Fibroblast of lung (primary cell): Measurements from ENCODE around the gene GRIN3A. TPM values are rescaled to one million over a fixed set of nuclear protein-coding genes. Genes with fewer than 3 reads are reported as not detected.

Source experiments
- DNase-seq, 2 donors: peaks; one replicate each; pipeline versions ENCODE4 v3.0.0 to v3.0.0-alpha.2; 2010; ENCODE audit warnings: low read depth in 2 of 2
- H2AFZ ChIP-seq: 2 replicates; pipeline ENCODE4 v1.5.1; 2012; ENCODE audit warnings: low read length, control low read depth, inconsistent platforms
- H3K27ac ChIP-seq: 2 replicates; pipeline ENCODE4 v1.5.1; 2011; ENCODE audit warnings: low read length, control low read depth; ENCODE audit not compliant: insufficient read depth
- H3K27me3 ChIP-seq: 2 replicates; pipeline ENCODE4 v1.5.1; 2011; ENCODE audit warnings: mild to moderate bottlenecking, low read length; ENCODE audit not compliant: control insufficient read depth, insufficient read depth
- H3K36me3 ChIP-seq: 2 replicates; pipeline ENCODE4 v1.5.1; 2011; ENCODE audit warnings: low read length; ENCODE audit not compliant: control insufficient read depth, insufficient read depth
- H3K4me1 ChIP-seq: 2 replicates; pipeline ENCODE4 v1.5.1; 2011; ENCODE audit warnings: low read length; ENCODE audit not compliant: control insufficient read depth, insufficient read depth; ENCODE audit errors: extremely low read depth
- H3K4me2 ChIP-seq: 2 replicates; pipeline ENCODE4 v1.5.1; 2011; ENCODE audit warnings: low read length, control low read depth; ENCODE audit not compliant: insufficient read depth; ENCODE audit errors: extremely low read depth
- H3K4me3 ChIP-seq, 4 experiments: fragments of 200-600 bp in 1 of 4; sonication (generic) in 1 of 4; replicated peaks in 1 of 4; 2 replicates each; pipeline ENCODE4 v1.5.1; 2011 to 2016; ENCODE audit warnings: low read length in 4 of 4, low read depth in 3 of 4, mild to moderate bottlenecking in 3 of 4, control low read depth in 2 of 4, inconsistent platforms in 1 of 4, mixed read lengths in 1 of 4; ENCODE audit not compliant: insufficient read depth in 1 of 4; ENCODE audit errors: control extremely low read depth in 1 of 4
- H3K79me2 ChIP-seq: 2 replicates; pipeline ENCODE4 v1.5.1; 2012; ENCODE audit warnings: mild to moderate bottlenecking, low read length, inconsistent platforms; ENCODE audit not compliant: control insufficient read depth, insufficient read depth
- H3K9ac ChIP-seq: 2 replicates; pipeline ENCODE4 v1.5.1; 2011; ENCODE audit warnings: mild to moderate bottlenecking, low read length, control low read depth; ENCODE audit not compliant: insufficient read depth
- H3K9me3 ChIP-seq: 2 replicates; pipeline ENCODE4 v1.5.1; 2012; ENCODE audit warnings: low read depth, low read length; ENCODE audit not compliant: control insufficient read depth, insufficient read depth
- H4K20me1 ChIP-seq: 2 replicates; pipeline ENCODE4 v1.5.1; 2011; ENCODE audit warnings: low read length; ENCODE audit not compliant: control insufficient read depth, insufficient read depth; ENCODE audit errors: extremely low read depth
- EZH2 ChIP-seq: IDR thresholded peaks from 2 replicates; pipeline ENCODE4 v1.5.1; 2012; ENCODE audit warnings: low read length, control low read depth, mild to moderate bottlenecking; ENCODE audit errors: missing control alignments
- polyA plus RNA-seq, 2 donors: library from polyadenylated mRNA; depleted of rRNA in 1 of 2; stranded (reverse) in 1 of 2; unstranded in 1 of 2; fragments of >200 nt; gene quantifications; 2 replicates each; pipeline ENCODE4 v1.2.1, GENCODE V29; 2011 to 2012; ENCODE audit warnings: missing spikeins in 1 of 2
- total RNA-seq: library from RNA; depleted of rRNA; stranded (reverse); fragments of >200 nt; gene quantifications from 2 replicates; pipeline ENCODE4 v1.2.1, GENCODE V29; 2014
- TF ChIP-seq, protein P1 (sequence below), 2 donors: IDR thresholded peaks in 1 of 2; conservative IDR thresholded peaks in 1 of 2; 1 replicate in 1 of 2; 2 replicates in 1 of 2; pipeline ENCODE4 v1.5.1; 2011 to 2012; ENCODE audit warnings: low read length in 2 of 2, control low read depth in 1 of 2, inconsistent platforms in 1 of 2, low read depth in 1 of 2, mild to moderate bottlenecking in 1 of 2

The GRIN3A gene
- total and polyA plus RNA-seq, 2 donors (not counting 1 experiment from before 2014, with no cell fraction given) = not detected

- no peak for DNase-seq
- Histone ChIP-seq H3K4me2 (no peak overlapping the region), H3K79me2 (no peaks in the 10 kb centered on the region)
Observed at GRCh38 chr9:101764472-101764871, 26.0 kb upstream of the GRIN3A start.

DNA sequence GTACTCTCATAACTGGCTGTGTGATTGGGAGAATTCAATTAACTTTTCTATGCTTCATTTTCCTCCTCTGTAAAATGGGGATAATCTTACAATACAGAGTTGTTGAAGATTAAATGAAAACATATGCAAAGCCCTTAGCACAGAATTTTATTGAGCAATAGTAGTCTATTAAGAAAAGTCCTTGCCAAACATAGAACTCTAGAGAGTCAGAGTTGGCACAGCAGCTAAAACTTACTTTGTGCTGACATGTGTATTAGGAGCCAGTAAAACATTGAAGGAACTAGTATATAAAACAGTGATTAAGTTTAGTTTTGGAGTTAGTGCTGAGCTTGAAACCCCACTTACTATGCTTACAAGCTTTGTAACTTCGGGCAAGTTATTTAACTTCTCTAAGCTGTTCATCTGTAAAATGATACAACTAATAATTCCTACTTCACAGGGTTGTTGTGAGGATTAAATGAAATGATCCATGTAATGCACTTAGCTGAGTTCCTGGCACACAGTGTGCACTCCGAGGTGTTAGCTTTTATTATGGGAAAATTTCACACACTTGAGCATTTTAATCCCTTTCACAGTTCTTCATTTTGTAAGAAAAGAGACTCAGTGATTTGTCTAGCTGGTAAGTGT, 20.0 kb upstream of the GRIN3A start:
- Histone ChIP-seq H3K4me2 (no peak overlapping the region), H4K20me1 (no peaks in the 10 kb centered on the region), H3K4me1 (no peaks in the 10 kb centered on the region), H3K27ac (no peak overlapping the region), H3K27me3 (no peaks in the 10 kb centered on the region), H2AFZ (no peak overlapping the region), H3K79me2 (no peaks in the 10 kb centered on the region), H3K36me3 (no peaks in the 10 kb centered on the region), H3K9me3 (no peaks in the 10 kb centered on the region), H3K9ac (no peak overlapping the region), H3K4me3 (no peak overlapping the region)
- TF ChIP-seq, protein P1, sequence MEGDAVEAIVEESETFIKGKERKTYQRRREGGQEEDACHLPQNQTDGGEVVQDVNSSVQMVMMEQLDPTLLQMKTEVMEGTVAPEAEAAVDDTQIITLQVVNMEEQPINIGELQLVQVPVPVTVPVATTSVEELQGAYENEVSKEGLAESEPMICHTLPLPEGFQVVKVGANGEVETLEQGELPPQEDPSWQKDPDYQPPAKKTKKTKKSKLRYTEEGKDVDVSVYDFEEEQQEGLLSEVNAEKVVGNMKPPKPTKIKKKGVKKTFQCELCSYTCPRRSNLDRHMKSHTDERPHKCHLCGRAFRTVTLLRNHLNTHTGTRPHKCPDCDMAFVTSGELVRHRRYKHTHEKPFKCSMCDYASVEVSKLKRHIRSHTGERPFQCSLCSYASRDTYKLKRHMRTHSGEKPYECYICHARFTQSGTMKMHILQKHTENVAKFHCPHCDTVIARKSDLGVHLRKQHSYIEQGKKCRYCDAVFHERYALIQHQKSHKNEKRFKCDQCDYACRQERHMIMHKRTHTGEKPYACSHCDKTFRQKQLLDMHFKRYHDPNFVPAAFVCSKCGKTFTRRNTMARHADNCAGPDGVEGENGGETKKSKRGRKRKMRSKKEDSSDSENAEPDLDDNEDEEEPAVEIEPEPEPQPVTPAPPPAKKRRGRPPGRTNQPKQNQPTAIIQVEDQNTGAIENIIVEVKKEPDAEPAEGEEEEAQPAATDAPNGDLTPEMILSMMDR (conservative IDR thresholded peaks at IDR 0.05 in 1 of 2, IDR thresholded peaks at IDR 0.05 in 1 of 2; ENCODE audit: low read depth in 1 of 2, low read length in 2 of 2) = no peak
- TF ChIP-seq EZH2 = no peak
- no peak for DNase-seq

More at GRCh38 chr9:101764472-101764871, 26.0 kb upstream of the GRIN3A start:
- no peak for TF ChIP-seq EZH2
- TF ChIP-seq, protein P1 (conservative IDR thresholded peaks at IDR 0.05 in 1 of 2, IDR thresholded peaks at IDR 0.05 in 1 of 2; ENCODE audit: low read depth in 1 of 2, low read length in 2 of 2) = no peak
- Histone ChIP-seq H3K36me3 (no peaks in the 10 kb centered on the region), H3K4me1 (no peaks in the 10 kb centered on the region), H3K27me3 (no peaks in the 10 kb centered on the region), H3K9ac (no peak overlapping the region), H3K9me3 (no peaks in the 10 kb centered on the region), H2AFZ (no peak overlapping the region), H3K4me3 (no peak overlapping the region), H3K27ac (no peak overlapping the region), H4K20me1 (no peaks in the 10 kb centered on the region)

DNA sequence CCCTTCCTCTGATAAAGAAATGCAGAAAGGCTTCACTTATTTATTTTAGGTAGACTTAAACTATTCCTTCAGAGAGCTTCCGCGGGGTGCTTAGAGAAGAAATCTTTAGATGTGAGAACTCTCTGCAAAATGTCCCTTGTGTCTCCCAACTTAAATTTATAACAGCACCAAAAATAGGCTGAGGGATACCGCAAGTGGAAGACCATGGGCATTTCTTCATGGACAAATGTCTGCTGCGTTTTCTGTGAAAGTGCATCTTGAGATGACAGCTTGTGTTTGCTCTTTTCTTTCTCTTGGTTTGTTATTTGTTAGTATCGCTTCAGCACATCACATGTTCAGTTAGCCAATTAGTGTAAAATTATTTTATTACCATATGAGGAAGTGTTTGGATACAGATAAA, 15.3 kb upstream of the GRIN3A start:
- no peak overlapping the region for H3K27ac ChIP-seq
- no peak for DNase-seq
- H3K9ac ChIP-seq = no peak overlapping the region
- no peak overlapping the region for H3K4me3 ChIP-seq
- H3K79me2 ChIP-seq = no peaks in the 10 kb centered on the region
- H3K9me3 ChIP-seq = no peaks in the 10 kb centered on the region
- no peak overlapping the region for H2AFZ ChIP-seq
- no peaks in the 10 kb centered on the region for H3K4me1 ChIP-seq
- no peaks in the 10 kb centered on the region for H4K20me1 ChIP-seq
- no peak overlapping the region for H3K4me2 ChIP-seq
- H3K36me3 ChIP-seq = no peaks in the 10 kb centered on the region
- no peaks in the 10 kb centered on the region for H3K27me3 ChIP-seq
- no peak for TF ChIP-seq EZH2
- TF ChIP-seq, protein P1 (conservative IDR thresholded peaks at IDR 0.05 in 1 of 2, IDR thresholded peaks at IDR 0.05 in 1 of 2; ENCODE audit: low read depth in 1 of 2, low read length in 2 of 2) = no peak
